Measurements from ENCODE around the gene HSFX3.

The HSFX3 gene

GRCh38 chrX:149518236-149518635, 31.5 kb downstream of the HSFX3 start:
- TF ChIP-seq POLR2AphosphoS5 (IDR thresholded peaks at IDR 0.05; ENCODE audit: borderline replicate concordance, low read depth, low read length) = no peak
- no peak for TF ChIP-seq EZH2 (IDR thresholded peaks at IDR 0.05)
- TF ChIP-seq FOXP2 (optimal IDR thresholded peaks at IDR 0.05; ENCODE audit: control extremely low read depth, extremely low read length, insufficient read depth) = no peak
- no peak overlapping the region for H3K9ac ChIP-seq (ENCODE audit: insufficient read length)
- no peak overlapping the region for H3K4me3 ChIP-seq
- DNase-seq (ENCODE audit: low read depth, low spot score) = no peak
- H3K36me3 ChIP-seq (ENCODE audit: insufficient read depth, low read length) = no peaks in the 10 kb centered on the region
- no peaks in the 10 kb centered on the region for H3K9me3 ChIP-seq (ENCODE audit: low read depth, low read length)
- H3K27ac ChIP-seq = no peak overlapping the region

GRCh38 chrX:149517308-149517707, 32.4 kb downstream of the HSFX3 start:
- no peak for TF ChIP-seq EZH2 (IDR thresholded peaks at IDR 0.05)
- TF ChIP-seq FOXP2 (optimal IDR thresholded peaks at IDR 0.05; ENCODE audit: control extremely low read depth, extremely low read length, insufficient read depth) = no peak
- no peak for TF ChIP-seq POLR2AphosphoS5 (IDR thresholded peaks at IDR 0.05; ENCODE audit: borderline replicate concordance, low read depth, low read length)
- Histone ChIP-seq H3K27ac (no peak overlapping the region), H3K9me3 (ENCODE audit: low read depth, low read length) (no peaks in the 10 kb centered on the region), H3K36me3 (ENCODE audit: insufficient read depth, low read length) (no peaks in the 10 kb centered on the region), H3K4me3 (no peak overlapping the region), H3K9ac (ENCODE audit: insufficient read length) (no peak overlapping the region)
- no peak for DNase-seq (ENCODE audit: low read depth, low spot score)

GRCh38 chrX:149516604-149517003, 33.1 kb downstream of the HSFX3 start:
- Histone ChIP-seq H3K4me3 (no peak overlapping the region), H3K9me3 (ENCODE audit: low read depth, low read length) (no peaks in the 10 kb centered on the region), H3K9ac (ENCODE audit: insufficient read length) (no peak overlapping the region), H3K36me3 (ENCODE audit: insufficient read depth, low read length) (no peaks in the 10 kb centered on the region), H3K27ac (no peak overlapping the region)
- DNase-seq (ENCODE audit: low read depth, low spot score) = no peak
- TF ChIP-seq POLR2AphosphoS5 (IDR thresholded peaks at IDR 0.05; ENCODE audit: borderline replicate concordance, low read depth, low read length) (no peak), FOXP2 (optimal IDR thresholded peaks at IDR 0.05; ENCODE audit: control extremely low read depth, extremely low read length, insufficient read depth) (no peak), EZH2 (IDR thresholded peaks at IDR 0.05) (no peak)

GRCh38 chrX:149515954-149516602, 33.6 kb downstream of the HSFX3 start:
- no peak for TF ChIP-seq FOXP2 (optimal IDR thresholded peaks at IDR 0.05; ENCODE audit: control extremely low read depth, extremely low read length, insufficient read depth)
- TF ChIP-seq EZH2 (IDR thresholded peaks at IDR 0.05) = no peak
- no peak for TF ChIP-seq POLR2AphosphoS5 (IDR thresholded peaks at IDR 0.05; ENCODE audit: borderline replicate concordance, low read depth, low read length)
- no peak overlapping the region for H3K27ac ChIP-seq
- H3K9ac ChIP-seq (ENCODE audit: insufficient read length) = no peak overlapping the region
- no peak overlapping the region for H3K4me3 ChIP-seq
- H3K9me3 ChIP-seq (ENCODE audit: low read depth, low read length) = no peaks in the 10 kb centered on the region
- no peak for DNase-seq (ENCODE audit: low read depth, low spot score)
- no peaks in the 10 kb centered on the region for H3K36me3 ChIP-seq (ENCODE audit: insufficient read depth, low read length)

- TF ChIP-seq EZH2 (IDR thresholded peaks at IDR 0.05) (no peak), FOXP2 (optimal IDR thresholded peaks at IDR 0.05; ENCODE audit: control extremely low read depth, extremely low read length, insufficient read depth) (no peak), POLR2AphosphoS5 (IDR thresholded peaks at IDR 0.05; ENCODE audit: borderline replicate concordance, low read depth, low read length) (no peak)
- H3K9me3 ChIP-seq (ENCODE audit: low read depth, low read length) = no peaks in the 10 kb centered on the region
- H3K36me3 ChIP-seq (ENCODE audit: insufficient read depth, low read length) = no peaks in the 10 kb centered on the region
- H3K27ac ChIP-seq = no peak overlapping the region
- H3K9ac ChIP-seq (ENCODE audit: insufficient read length) = no peak overlapping the region
- no peak overlapping the region for H3K4me3 ChIP-seq
- no peak for DNase-seq (ENCODE audit: low read depth, low spot score)
These were observed 35.8 kb downstream of the HSFX3 start for GRCh38 chrX:149513825-149514428.

GRCh38 chrX:149512225-149512885, 37.4 kb downstream of the HSFX3 start:
- Histone ChIP-seq H3K9me3 (ENCODE audit: low read depth, low read length) (no peaks in the 10 kb centered on the region), H3K4me3 (no peak overlapping the region), H3K9ac (ENCODE audit: insufficient read length) (no peak overlapping the region), H3K36me3 (ENCODE audit: insufficient read depth, low read length) (no peaks in the 10 kb centered on the region), H3K27ac (no peak overlapping the region)
- no peak for TF ChIP-seq FOXP2 (optimal IDR thresholded peaks at IDR 0.05; ENCODE audit: control extremely low read depth, extremely low read length, insufficient read depth)
- no peak for TF ChIP-seq POLR2AphosphoS5 (IDR thresholded peaks at IDR 0.05; ENCODE audit: borderline replicate concordance, low read depth, low read length)
- TF ChIP-seq EZH2 (IDR thresholded peaks at IDR 0.05) = no peak
- DNase-seq (ENCODE audit: low read depth, low spot score) = no peak

- TF ChIP-seq POLR2AphosphoS5 (IDR thresholded peaks at IDR 0.05; ENCODE audit: borderline replicate concordance, low read depth, low read length) (no peak), EZH2 (IDR thresholded peaks at IDR 0.05) (no peak), FOXP2 (optimal IDR thresholded peaks at IDR 0.05; ENCODE audit: control extremely low read depth, extremely low read length, insufficient read depth) (no peak)
- Histone ChIP-seq H3K9me3 (ENCODE audit: low read depth, low read length) (no peaks in the 10 kb centered on the region), H3K4me3 (no peak overlapping the region), H3K9ac (ENCODE audit: insufficient read length) (no peak overlapping the region), H3K36me3 (ENCODE audit: insufficient read depth, low read length) (no peaks in the 10 kb centered on the region), H3K27ac (no peak overlapping the region)
- DNase-seq (ENCODE audit: low read depth, low spot score) = no peak
These were observed 38.6 kb downstream of the HSFX3 start for GRCh38 chrX:149511081-149511480.

- H3K4me3 ChIP-seq = no peak overlapping the region
- H3K9me3 ChIP-seq (ENCODE audit: low read depth, low read length) = no peaks in the 10 kb centered on the region
- H3K36me3 ChIP-seq (ENCODE audit: insufficient read depth, low read length) = no peaks in the 10 kb centered on the region
- no peak for TF ChIP-seq POLR2AphosphoS5 (IDR thresholded peaks at IDR 0.05; ENCODE audit: borderline replicate concordance, low read depth, low read length)
- TF ChIP-seq FOXP2 (optimal IDR thresholded peaks at IDR 0.05; ENCODE audit: control extremely low read depth, extremely low read length, insufficient read depth) = no peak
- TF ChIP-seq EZH2 (IDR thresholded peaks at IDR 0.05) = no peak
- DNase-seq (ENCODE audit: low read depth, low spot score) = no peak
- no peak overlapping the region for H3K27ac ChIP-seq
- no peak overlapping the region for H3K9ac ChIP-seq (ENCODE audit: insufficient read length)
These were observed 39.3 kb downstream of the HSFX3 start for GRCh38 chrX:149510386-149510785.

Data from SK-N-MC (cell line).